Activated naive CD4-positive, alpha-beta T cell treated with anti-CD3 and anti-CD28 coated beads, Interleukin-2, amount 50 U/mL, for 16 hours (primary cell): Measurements from ENCODE around the gene COL15A1.

Experiments used
- DNase-seq: peaks from one replicate; pipeline ENCODE4 v3.0.0-alpha.2; 2020

The COL15A1 gene

DNA sequence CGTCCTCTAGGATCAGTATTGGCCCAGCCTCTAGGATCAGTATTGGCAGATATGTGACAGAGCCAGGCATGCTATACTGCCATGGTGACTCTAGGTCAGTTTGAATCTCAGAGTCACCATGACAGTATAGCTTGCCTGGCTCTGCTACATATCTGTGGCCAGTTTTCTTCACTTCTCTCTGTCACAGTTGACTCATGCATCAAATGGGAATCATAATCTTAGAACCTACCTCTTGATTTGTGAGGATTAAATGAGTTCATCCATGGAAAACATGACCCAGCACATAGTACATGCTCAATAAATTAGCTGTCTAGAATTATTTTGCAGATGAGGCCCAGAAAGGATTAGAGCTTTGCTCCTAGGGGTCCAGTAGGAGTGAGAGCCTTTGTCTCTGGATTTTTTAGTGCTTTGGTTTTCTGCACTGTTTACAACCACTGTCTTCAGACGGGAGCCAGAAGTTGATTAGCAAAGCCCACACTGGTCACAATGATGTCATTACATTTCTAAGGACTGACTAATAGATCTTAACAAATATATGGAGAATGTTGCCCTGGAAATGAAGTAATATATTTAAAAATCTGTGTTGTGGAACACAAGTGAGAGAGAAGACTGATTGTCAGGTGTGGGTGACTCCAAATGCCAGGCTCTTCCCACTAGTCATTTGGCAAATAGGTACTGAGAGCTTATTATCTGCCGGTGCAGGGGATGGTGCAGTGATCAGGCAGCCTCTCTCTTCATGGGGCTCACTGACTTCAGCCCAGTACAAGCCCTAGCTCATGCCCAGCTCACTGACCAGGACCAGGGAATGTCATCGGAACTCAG is 76.0 kb downstream of the COL15A1 start:
- no peak for DNase-seq

DNA sequence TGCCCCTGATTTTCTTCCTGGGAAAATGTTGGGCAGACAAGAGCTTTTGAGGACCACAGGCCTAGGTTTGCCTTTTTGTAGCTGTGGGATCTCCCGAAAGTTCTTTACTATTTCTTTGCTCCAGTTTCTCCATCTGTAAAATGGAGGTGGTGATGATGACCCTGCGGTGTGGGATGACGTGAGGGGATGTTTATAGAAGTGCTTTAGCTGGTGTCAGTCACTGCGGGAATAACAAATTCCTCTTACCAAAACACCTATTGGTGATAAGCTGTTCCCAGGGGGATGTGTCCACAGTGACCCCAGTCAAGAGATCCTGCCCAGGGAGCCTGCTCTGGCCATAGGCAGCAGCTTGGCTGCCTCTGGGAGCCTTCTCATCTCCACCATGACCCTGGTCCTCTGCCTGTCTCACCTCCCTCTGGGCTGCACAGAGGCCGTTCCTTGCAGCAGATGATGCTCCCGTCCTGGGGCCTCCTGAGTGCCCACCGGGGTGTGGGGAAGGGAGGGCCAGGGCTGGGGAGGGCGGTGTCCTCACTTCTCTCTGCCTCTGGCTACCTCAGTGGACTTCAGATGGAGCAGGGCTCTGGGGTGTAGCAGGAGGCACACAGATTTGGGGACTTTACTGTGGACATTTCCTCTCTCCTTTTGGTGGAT is 77.2 kb downstream of the COL15A1 start:
- DNase-seq = no peak

DNA sequence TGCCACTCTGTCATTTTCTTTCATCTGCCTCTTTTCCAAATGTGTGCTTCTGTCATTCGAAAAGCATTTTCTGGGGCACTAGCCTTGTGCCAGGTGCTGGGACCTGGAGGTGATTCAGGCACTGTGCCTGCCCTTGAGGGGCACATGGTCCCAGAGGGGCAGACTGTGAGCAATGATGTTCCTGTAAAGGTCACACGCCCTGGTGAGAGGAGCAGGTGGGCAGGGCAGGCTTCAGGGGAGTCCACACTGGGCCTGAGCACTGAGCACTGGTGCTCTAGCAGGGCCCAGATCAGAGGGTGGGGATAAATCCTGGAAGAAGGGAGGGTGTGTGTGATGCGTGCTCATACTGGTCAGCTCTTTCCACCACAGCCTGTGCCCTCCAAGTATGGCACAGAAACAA is 77.8 kb downstream of the COL15A1 start:
- DNase-seq = no peak

DNA sequence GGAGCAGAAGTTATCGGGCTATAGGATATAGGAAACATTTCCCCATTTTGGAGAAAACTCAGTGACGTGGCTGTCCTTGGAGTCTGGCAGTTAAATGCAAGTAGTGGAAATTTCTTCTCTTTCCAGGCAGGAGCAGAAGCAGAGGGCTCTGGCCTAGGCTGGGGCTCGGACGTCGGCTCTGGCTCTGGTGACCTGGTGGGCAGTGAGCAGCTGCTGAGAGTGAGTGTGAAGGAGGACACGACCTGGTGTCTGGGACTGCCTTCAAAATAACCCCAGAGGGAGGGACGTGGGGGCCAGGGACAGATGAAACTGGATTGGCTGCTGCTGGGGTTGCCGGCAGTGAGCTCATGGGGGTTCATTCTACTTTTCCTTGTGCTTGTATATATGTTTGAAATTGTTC is 79.5 kb downstream of the COL15A1 start:
- no peak for DNase-seq

DNA sequence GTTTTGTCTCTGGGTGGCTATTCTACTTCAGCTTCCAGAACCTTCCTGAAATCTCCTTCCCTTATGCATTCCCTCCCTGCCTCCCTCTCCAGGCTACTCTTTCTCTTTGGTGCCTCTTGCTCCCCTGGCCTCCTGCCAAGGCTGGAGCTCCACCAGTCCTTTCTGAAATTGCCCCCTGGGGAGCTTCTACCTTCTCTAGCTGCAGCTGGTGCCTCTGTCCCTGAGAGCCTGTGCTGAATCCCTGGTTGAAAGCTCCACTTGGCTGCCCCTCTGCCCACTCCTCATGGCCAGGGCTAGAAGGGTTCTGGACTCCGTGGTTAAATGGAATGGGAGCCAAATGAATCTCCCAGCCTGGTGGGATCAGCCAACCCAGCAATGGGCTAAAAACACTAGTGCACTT is 80.1 kb downstream of the COL15A1 start:
- no peak for DNase-seq

DNA sequence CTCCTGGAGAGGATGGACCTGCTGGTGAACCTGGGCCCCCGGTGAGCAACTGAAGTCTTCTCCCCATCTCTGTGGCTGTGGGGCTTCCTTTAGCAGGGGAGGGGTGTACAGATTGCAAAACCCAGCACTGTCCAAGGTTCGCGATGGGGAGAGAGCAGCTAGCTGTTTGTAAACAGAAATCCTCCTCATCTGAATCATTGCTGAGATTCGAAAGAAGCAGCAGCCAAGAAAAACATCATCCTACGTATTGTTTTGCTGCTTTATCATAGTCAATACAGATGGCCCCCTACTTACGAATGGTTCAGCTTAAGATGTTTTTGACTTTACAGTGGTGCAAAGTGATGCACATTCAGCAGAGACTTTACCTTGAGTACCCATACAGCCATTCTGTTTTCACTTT is 81.3 kb downstream of the COL15A1 start:
- DNase-seq = no peak

DNA sequence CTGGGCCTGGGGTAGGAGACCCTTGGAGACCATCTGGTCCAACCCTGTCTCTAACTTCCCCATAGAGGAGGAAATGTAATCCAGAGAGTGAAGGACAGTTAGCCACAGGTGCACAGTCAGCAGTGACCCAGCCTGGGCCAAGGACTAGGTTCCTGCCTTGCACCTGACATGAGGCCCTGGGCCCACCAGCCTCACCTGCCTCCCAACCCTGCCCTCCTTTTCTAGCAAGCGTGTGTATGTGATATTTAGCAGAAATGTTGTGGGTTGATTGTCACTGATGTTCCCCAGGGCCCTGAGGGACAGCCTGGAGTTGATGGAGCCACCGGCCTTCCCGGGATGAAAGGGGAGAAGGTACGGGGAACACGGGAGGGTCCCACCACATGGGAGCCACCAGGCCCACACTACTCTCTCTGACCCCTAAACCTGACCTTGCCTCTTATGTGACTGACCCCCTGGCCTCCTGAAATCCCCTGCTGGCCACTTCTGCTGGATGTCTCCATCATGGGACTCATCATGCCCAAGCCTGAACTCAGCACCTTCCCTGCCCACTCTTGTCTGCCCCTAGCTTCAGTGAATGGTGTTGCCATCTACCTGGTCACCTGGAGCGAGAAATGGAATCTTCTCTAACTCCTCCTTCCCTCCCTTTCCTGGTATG is 82.0 kb downstream of the COL15A1 start:
- DNase-seq = no peak

DNA sequence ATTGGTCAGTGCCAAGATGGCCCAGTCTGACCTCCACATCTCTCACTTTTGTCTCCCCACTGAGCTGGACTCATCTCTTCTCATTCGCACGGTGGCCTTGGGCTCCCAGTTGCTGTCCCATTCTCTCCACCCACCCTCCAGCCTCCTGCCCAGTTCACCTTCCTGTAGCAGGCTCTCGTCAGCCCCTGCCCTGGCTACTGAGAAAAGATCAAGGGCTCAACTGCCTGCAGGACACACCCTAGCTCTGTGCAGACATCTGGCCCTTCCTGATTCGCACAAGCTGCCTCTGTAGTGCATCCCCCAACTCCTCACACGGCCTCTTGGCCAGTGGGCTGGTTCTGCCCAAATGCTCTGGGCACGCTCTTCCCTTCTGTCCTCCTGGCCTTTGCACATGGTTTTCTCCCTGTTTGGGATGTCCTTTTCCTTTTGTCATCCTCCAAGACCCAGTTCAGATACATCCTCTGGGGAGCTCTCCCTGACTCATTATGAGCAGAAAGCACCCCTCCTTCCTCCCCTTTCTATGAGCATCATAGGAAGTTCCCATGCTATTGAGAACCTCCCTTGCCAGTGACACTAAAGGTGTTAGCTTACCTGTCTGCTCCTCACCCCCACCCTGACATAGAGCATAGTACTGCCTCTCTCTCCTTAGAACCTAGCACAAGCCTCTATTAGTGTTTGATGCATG is 82.7 kb downstream of the COL15A1 start:
- no peak for DNase-seq

DNA sequence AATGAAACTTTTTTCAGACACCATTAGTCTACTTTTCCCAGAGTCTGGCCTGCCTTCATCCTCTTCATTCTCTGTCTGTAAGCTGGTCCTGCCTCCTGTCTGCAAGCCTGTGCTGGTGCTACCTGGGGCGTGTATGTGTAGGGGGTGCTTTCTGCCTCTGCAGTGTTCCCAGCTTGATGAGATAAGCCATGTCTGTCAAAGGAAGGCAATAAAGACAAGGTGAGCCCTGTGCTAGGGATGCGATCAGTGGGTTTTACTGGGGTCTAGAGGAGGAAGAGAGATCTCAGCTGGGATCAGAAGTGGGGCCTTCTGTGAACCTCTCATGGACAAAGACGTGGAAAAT is 83.2 kb downstream of the COL15A1 start:
- DNase-seq = no peak

DNA sequence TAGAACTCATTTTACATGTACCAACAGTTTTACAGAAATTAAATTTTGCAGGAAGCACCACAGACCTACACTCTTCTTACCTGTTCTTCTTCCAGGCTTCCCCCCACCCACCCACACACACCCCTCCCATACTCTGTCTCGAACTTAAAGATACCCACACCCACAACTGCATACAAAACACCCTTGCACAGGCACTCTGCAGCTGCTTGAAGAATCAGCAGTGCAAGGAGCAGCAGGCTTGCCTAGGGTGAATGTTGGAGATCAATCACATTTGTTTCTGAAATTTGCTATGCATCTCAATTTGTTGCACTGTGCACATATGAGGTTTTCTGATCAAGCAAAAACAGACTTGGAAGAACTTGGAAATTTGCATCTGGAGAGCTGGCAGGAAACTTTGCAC is 83.7 kb downstream of the COL15A1 start:
- no peak for DNase-seq

DNA sequence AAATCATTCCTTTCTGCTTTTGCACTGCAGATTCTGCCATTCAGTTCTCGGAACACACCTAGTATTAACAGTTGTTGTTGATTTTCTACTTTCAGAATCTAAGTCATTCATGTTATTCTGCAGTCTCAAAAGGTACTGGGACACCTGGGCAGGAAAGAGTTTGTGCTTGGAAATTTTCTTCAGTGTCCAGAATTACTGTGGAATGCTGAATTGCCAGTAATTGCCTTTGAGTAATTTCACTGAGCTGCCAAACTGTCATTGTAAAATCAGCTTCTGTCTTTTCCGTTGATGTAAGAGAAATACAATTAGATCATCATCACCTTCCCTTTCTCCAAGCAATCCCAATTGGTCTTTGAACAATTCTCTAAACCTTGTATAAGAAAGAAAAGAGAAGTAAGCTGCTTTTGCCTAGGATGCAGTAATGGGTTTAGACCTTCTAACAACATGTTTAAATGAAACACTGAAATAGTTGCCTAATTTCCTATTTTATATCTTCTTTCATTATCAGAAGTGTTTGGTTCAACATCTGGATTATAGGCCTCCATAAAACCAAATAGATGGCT is 85.5 kb downstream of the COL15A1 start:
- no peak for DNase-seq

DNA sequence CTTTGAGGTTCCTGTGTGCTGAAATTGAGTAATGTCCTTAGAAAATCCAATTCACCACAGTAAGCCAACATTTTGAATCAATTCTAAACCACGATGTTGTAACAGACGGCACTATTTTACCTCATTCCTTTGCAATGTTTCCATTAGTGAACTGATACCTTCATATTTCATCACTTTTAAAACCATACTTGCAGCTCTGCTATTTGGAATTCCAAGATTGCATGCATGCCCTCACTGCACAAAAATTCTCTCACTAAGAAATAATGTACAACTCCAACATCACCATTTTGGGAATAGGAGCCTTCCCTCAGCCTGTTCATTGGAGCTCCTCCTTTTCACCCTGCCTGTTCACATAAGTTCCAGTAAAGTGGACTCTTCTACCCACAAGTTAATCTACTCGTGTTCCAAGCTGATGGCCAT is 86.4 kb downstream of the COL15A1 start:
- no peak for DNase-seq

DNA sequence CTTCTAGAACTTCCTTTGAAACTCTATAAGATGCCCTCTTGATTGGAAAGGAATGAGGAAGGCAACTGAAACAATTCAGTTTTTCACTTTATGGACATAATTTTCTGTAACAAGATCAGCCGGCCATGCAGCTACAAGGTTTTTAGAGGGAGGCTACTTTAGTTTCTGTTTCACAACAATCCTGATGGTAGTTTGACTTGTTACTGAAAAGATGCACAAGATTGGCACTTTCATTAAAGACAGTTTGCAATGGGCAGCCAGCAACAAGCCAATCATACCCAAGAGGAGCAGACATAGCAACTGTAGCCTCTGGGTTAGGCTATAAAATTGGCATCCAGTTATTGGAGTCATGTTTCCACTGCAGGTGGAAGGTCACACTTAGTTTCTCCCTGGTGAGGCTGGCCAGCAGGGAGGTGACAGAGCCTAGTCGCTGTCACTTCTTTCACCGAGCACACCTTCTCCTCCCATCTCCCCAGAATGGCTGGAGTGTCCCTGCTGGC is 87.0 kb downstream of the COL15A1 start:
- DNase-seq = no peak

DNA sequence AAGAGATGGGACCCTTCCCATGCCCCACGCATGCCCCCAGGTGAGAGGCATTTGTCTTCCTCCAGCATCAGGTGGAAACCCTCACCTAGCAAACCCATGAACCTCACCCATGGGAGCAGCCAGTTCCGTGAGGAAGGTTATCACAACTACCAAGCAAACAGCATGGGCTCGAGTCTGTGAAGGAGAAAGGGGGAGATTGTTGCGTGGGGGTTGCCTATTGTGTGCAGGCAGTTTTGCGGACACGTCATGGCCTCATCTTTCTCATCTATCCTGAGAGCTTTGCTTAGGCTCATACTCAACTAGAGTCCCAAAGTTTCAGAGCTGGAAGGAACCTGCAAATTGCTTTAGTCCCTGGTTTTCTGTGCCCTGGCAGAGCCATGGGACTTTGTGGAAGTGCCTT is 87.6 kb downstream of the COL15A1 start:
- no peak for DNase-seq

DNA sequence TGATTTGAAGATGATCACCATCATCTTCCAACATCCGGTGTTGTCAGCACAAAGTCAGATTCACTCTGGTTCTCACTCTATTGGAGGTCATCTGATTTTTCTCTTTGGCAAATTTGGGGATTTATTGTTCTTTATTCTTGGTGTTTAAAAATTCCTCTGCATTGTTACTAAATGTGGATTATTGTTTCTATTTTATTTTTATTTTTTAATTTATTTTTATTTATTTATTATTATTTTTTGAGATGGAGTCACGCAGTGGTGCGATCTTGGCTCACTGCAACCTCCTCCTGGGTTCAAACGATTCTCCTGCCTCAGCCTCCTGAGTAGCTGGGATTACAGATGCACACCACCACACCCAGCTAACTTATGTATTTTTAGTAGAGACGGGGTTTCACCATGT is 88.3 kb downstream of the COL15A1 start:
- no peak for DNase-seq

DNA sequence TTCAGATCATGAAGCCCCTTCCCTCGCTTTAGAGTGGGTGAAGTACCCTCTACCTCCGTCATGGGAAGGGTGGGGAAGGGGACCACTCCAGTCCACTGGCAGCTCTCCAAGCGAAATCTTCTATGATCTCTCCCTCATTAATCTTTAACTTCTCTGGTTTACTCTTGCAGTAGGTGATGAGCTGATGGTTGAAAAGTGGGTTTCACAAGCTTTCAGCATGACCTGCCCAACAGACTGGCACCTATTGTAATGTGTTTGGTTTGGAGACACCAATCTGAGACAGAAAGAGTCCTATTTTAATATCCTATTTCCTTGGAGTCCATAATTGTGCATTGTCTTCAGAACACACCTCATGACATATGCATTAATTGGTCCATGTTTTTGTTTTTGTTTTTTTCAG is 90.4 kb downstream of the COL15A1 start:
- no peak for DNase-seq

DNA sequence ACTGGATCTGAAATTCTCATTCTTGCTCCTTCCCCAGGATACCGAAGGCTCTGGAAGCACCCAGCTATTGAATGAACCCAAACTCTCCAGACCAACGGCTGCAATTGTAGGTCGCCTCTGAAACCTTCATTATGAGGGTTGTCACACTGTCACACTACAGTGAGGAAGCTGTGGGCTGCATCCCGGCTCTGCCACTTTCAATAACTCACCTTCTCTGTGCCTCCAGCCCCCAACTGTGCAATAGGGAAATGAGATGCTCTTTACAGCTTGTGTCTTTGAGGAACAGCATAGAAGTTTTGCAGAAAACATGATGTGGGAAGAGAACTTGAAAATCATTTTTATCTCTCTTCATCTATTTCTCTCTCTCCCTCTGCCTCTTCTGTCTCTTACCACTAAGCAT is 91.6 kb downstream of the COL15A1 start:
- DNase-seq = no peak

DNA sequence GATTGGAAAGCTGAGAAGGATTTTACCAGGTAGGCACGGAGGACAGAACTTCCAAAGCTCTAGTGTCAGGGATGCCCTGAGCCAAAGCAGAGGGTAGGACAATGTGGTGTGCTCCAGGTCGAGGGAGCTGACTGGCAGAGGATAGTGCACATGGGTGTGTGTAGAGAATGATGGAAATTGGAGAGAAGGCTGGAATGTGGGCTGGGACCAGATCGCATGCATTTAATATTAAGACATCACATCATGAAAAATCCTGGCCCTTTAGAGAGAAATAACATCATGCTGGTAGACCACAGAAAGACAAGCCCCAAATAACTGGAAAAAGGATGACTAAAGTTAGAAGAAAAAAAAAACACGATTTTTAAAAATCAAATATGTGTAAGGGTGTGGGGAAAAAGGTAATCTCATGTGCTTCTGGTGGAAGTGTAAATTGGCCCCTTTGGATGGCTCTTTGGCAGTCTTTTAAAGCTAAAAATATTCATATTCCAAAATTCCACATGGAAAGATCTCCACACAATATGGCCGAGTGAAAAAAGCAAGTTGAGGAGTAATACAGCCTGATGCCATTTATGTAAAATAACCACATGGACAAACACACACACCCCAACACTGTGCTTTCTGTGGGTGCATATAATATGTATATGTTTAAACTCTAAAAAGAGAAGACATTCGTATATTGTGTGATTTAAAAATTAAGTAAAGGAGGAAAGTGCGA is 94.2 kb downstream of the COL15A1 start:
- DNase-seq = no peak

DNA sequence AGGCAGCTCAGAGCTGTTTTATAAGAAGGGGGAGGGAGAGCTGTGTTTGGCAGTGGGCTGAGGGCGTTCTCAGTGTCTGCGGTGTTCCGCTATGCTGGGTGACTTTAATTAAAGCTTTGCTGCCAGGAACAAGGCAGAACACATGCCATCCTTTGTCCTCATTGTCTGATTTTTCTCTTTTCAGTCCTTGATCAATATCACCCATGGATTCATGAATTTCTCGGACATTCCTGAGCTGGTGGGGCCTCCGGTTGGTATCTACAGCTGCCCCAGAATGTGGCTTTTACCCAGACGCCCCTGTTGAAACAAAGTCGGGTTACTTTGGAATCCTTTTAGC is 94.7 kb downstream of the COL15A1 start:
- no peak for DNase-seq

DNA sequence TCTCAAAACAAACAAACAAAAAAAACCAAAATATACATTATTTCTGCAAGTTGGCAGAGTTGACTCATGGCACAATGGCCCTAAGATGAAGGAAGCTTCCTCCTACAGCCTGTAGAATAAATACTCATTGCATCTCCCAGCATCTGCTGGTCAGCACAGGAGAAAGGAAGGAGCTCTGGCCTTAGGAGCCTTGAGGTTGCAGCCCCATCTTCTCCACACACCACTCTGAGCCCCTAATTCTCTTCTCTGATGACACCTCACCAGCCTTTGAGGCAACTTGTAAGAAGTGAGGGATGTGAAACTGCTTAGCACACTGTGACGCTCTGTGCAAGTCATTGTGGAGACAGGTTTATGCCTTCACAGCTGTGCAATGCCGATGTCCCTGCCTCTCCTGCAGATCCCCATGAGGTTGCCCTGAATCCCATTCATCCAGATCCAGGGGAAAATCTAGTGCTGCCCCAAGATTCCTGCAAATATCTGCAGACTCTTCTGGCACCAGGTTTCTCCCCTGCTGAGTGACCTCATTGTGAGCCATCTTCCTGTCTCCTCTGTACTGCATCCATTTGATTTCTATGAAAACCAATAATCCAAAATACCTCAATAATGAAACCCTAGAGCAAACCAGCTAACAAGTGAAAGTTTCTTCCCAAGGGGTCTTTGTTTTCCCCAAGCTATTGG is 95.9 kb downstream of the COL15A1 start:
- no peak for DNase-seq

DNA sequence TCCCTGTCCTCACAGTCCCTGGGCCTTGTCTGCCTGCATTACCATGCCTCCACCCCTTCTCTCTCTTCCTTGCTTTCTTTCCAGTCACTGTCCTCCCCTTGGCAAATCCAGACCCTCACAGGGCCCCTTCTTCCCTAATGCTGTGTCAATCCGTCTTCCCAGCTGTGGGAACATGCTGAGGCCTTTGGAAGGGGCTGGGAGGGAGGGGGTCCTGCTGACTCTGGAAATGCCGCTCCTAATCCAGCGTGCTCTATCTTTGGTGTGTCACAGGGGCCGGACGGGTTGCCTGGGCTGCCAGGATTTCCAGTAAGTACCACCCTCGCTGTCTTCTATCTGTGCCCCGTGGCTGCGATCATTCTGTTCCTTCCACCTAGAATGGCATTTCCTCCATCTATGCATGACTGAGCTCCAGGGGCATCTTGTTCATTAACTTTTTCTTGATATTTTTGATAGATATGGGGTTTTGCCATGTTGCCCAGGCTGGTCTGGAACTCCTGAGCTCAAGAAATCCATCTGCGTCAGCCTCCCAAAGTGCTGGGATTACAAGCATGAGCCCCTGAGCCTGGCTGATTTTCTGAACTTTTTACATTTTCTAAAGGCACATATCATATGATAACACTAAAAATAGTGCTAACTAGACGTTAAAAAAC is 96.7 kb downstream of the COL15A1 start:
- DNase-seq = no peak
